H1 (cell line): Measurements from ENCODE around the gene LGI4. TPM values are rescaled to one million over a fixed set of nuclear protein-coding genes. Genes with fewer than 3 reads are reported as not detected.

Experiments
- CTCF ChIA-PET: fragments of 300-600 bp; sonication (Branson Sonifier 250); formaldehyde crosslinking; loops from one replicate; lab custom pipeline; 2021; ENCODE audit not compliant: partially characterized antibody; lab: Charles Lee
- POLR2A ChIA-PET: fragments of 300-600 bp; sonication (Branson Sonifier 250); formaldehyde crosslinking; loops from one replicate; lab custom pipeline; 2021; ENCODE audit warnings: inconsistent platforms; ENCODE audit not compliant: partially characterized antibody; lab: Charles Lee
- DNase-seq, 2 experiments: peaks; one replicate each; pipeline versions ENCODE4 v3.0.0 to v3.0.0-alpha.2; 2010 to 2022; ENCODE audit warnings: low spot score in 2 of 2, low read depth in 1 of 2, mixed read lengths in 1 of 2
- FAIRE-seq: peaks from 2 replicates; lab custom pipeline; 2011; peaks lifted over from hg19 to GRCh38; lab: Jason Lieb, UNC
- H2AFZ ChIP-seq: 2 replicates; pipeline ENCODE4 v1.8.1; 2012; ENCODE audit warnings: low read length, inconsistent platforms
- H2AK5ac ChIP-seq: 2 replicates; pipeline ENCODE4 v1.6.1; 2013; ENCODE audit warnings: low read depth, low read length
- H2BK120ac ChIP-seq: replicated peaks from 2 replicates; pipeline ENCODE3; 2013; ENCODE audit warnings: low read depth, low read length, inconsistent platforms
- H2BK12ac ChIP-seq: 2 replicates; pipeline ENCODE4 v1.6.1; 2013; ENCODE audit warnings: low read depth, low read length
- H2BK15ac ChIP-seq: 2 replicates; pipeline ENCODE4 v1.6.1; 2013; ENCODE audit warnings: low read length
- H2BK20ac ChIP-seq: 2 replicates; pipeline ENCODE4 v1.6.1; 2013; ENCODE audit warnings: low read length
- H2BK5ac ChIP-seq: 2 replicates; pipeline ENCODE4 v1.6.1; 2013; ENCODE audit warnings: low read depth, low read length
- H3K14ac ChIP-seq: 2 replicates; pipeline ENCODE4 v1.6.1; 2013; ENCODE audit warnings: inconsistent platforms; ENCODE audit not compliant: insufficient read length
- H3K18ac ChIP-seq: 2 replicates; pipeline ENCODE4 v1.6.1; 2013; ENCODE audit warnings: low read length; ENCODE audit errors: extremely low read depth
- H3K23ac ChIP-seq: 2 replicates; pipeline ENCODE4 v1.6.1; 2013; ENCODE audit warnings: inconsistent platforms; ENCODE audit not compliant: insufficient read length
- H3K23me2 ChIP-seq: 2 replicates; pipeline ENCODE4 v1.6.1; 2013; ENCODE audit warnings: low read depth, low read length
- H3K27ac ChIP-seq: 2 replicates; pipeline ENCODE4 v1.6.1; 2011; ENCODE audit warnings: low read depth, low read length, inconsistent platforms
- H3K27me3 ChIP-seq, 4 experiments: replicated peaks in 1 of 4; 1 replicate in 1 of 4; 2 replicates in 3 of 4; pipeline versions ENCODE4 v1.6.1 to v1.8.1; 2011 to 2013; ENCODE audit warnings: low read length in 3 of 4, mild to moderate bottlenecking in 3 of 4, inconsistent platforms in 2 of 4, mixed read lengths in 2 of 4, moderate library complexity in 1 of 4; ENCODE audit not compliant: control insufficient read depth in 3 of 4, insufficient read depth in 3 of 4; ENCODE audit errors: extremely low read depth in 1 of 4
- H3K36me3 ChIP-seq, 4 experiments: 2 replicates each; pipeline versions ENCODE4 v1.6.1 to v1.8.1; 2011 to 2013; ENCODE audit warnings: mild to moderate bottlenecking in 4 of 4, low read length in 3 of 4, moderate library complexity in 2 of 4, control low read depth in 1 of 4, inconsistent platforms in 1 of 4; ENCODE audit not compliant: insufficient read depth in 4 of 4, control insufficient read depth in 2 of 4
- H3K4ac ChIP-seq: replicated peaks from 2 replicates; pipeline ENCODE3; 2013; ENCODE audit warnings: low read length, low read depth, mixed read lengths, inconsistent platforms; ENCODE audit not compliant: insufficient read length
- H3K4me1 ChIP-seq, 4 experiments: replicated peaks in 1 of 4; 1 replicate in 1 of 4; 2 replicates in 3 of 4; pipeline versions ENCODE4 v1.6.1 to v1.8.1; 2011 to 2013; ENCODE audit warnings: low read length in 3 of 4, inconsistent platforms in 2 of 4, mixed read lengths in 1 of 4; ENCODE audit not compliant: insufficient read depth in 4 of 4, control insufficient read depth in 3 of 4
- H3K4me2 ChIP-seq, 2 experiments: 2 replicates each; pipeline versions ENCODE4 v1.6.1 to v1.8.1; 2011 to 2013; ENCODE audit warnings: low read depth in 2 of 2, low read length in 2 of 2, control low read depth in 1 of 2, inconsistent platforms in 1 of 2, mild to moderate bottlenecking in 1 of 2; ENCODE audit not compliant: insufficient read depth in 1 of 2
- H3K4me3 ChIP-seq, 4 experiments: fragments of 200-600, 300-600 bp in 1 of 4; sonication (generic), shearing (Covaris generic), sonication (Bioruptor Twin) in 1 of 4; 2 replicates each; pipeline versions ENCODE4 v1.5.1 to v1.8.1; 2011 to 2016; ENCODE audit warnings: low read length in 4 of 4, low read depth in 3 of 4, control low read depth in 2 of 4, inconsistent platforms in 2 of 4, mild to moderate bottlenecking in 2 of 4, mixed read lengths in 1 of 4, moderate library complexity in 1 of 4; ENCODE audit not compliant: insufficient read depth in 2 of 4; ENCODE audit errors: extremely low read depth in 1 of 4
- H3K56ac ChIP-seq: replicated peaks from 2 replicates; pipeline ENCODE3; 2013; ENCODE audit warnings: low read depth, mild to moderate bottlenecking, mixed read lengths, low read length, inconsistent platforms; ENCODE audit not compliant: insufficient read length
- H3K79me1 ChIP-seq: 2 replicates; pipeline ENCODE4 v1.6.1; 2013; ENCODE audit warnings: low read depth, low read length, control low read depth
- H3K79me2 ChIP-seq, 2 experiments: 2 replicates each; pipeline versions ENCODE4 v1.6.1 to v1.8.1; 2012 to 2013; ENCODE audit warnings: low read length in 2 of 2, mild to moderate bottlenecking in 2 of 2, inconsistent platforms in 1 of 2; ENCODE audit not compliant: insufficient read depth in 2 of 2, control insufficient read depth in 1 of 2
- H3K9ac ChIP-seq, 4 experiments: replicated peaks in 1 of 4; 1 replicate in 1 of 4; 2 replicates in 3 of 4; pipeline versions ENCODE4 v1.6.1 to v1.8.1; 2011 to 2013; ENCODE audit warnings: low read depth in 3 of 4, low read length in 3 of 4, control low read depth in 2 of 4, mild to moderate bottlenecking in 2 of 4, moderate library complexity in 2 of 4, inconsistent platforms in 1 of 4; ENCODE audit errors: extremely low read depth in 1 of 4
- H3K9me3 ChIP-seq, 2 experiments: 2 replicates each; pipeline versions ENCODE4 v1.6.1 to v1.8.1; 2012 to 2013; ENCODE audit warnings: mild to moderate bottlenecking in 2 of 2, moderate library complexity in 2 of 2, control low read depth in 1 of 2, inconsistent platforms in 1 of 2, low read depth in 1 of 2, low read length in 1 of 2, mixed read lengths in 1 of 2; ENCODE audit not compliant: insufficient read depth in 2 of 2
- H4K20me1 ChIP-seq, 2 experiments: replicated peaks in 1 of 2; 2 replicates each; pipeline versions ENCODE3 to v1.8.1; 2011 to 2013; ENCODE audit warnings: inconsistent platforms in 2 of 2, low read length in 2 of 2, mild to moderate bottlenecking in 1 of 2; ENCODE audit not compliant: insufficient read depth in 2 of 2, control insufficient read depth in 1 of 2
- H4K5ac ChIP-seq: 2 replicates; pipeline ENCODE4 v1.6.1; 2013; ENCODE audit warnings: low read length, low read depth, mixed read lengths, inconsistent platforms; ENCODE audit not compliant: insufficient read length
- H4K8ac ChIP-seq: 2 replicates; pipeline ENCODE4 v1.8.0; 2013; ENCODE audit warnings: mild to moderate bottlenecking, moderate library complexity, low read length, inconsistent platforms; ENCODE audit not compliant: insufficient read depth; ENCODE audit errors: extremely low read depth
- H4K91ac ChIP-seq: replicated peaks from 2 replicates; pipeline ENCODE3; 2013; ENCODE audit warnings: low read length, mixed read lengths, inconsistent platforms; ENCODE audit not compliant: insufficient read length
- BRCA1 ChIP-seq: IDR thresholded peaks from 2 replicates; pipeline ENCODE4 v1.6.1; 2012; ENCODE audit warnings: low read depth, low read length, improper control_type of control experiment
- CREB1 ChIP-seq: IDR thresholded peaks from 2 replicates; pipeline ENCODE4 v1.6.1; 2012; ENCODE audit warnings: inconsistent platforms
- EP300 ChIP-seq, 2 experiments: IDR thresholded peaks; 1 replicate in 1 of 2; 2 replicates in 1 of 2; pipeline ENCODE4 v1.6.1; 2011 to 2012; ENCODE audit warnings: low read depth in 2 of 2, low read length in 2 of 2, mild to moderate bottlenecking in 2 of 2, borderline replicate concordance in 1 of 2, inconsistent platforms in 1 of 2, moderate library complexity in 1 of 2
- KDM5A ChIP-seq: fragments of 200-600 bp; IDR thresholded peaks from 2 replicates; pipeline ENCODE4 v1.7.1; 2012; ENCODE audit warnings: mild to moderate bottlenecking, low read length, inconsistent platforms, mixed read lengths
- MAFK ChIP-seq: IDR thresholded peaks from 2 replicates; pipeline ENCODE4 v1.6.1; 2012; ENCODE audit warnings: low read depth, mild to moderate bottlenecking, improper control_type of control experiment, low read length
- RBBP5 ChIP-seq: IDR thresholded peaks from 2 replicates; pipeline ENCODE4 v1.7.1; 2012; ENCODE audit warnings: low read depth, mild to moderate bottlenecking, inconsistent platforms, low read length, moderate library complexity, borderline replicate concordance
- SP1 ChIP-seq: IDR thresholded peaks from 2 replicates; pipeline ENCODE4 v1.6.1; 2011; ENCODE audit warnings: low read depth, low read length
- SP4 ChIP-seq: IDR thresholded peaks from 2 replicates; pipeline ENCODE4 v1.6.1; 2012; ENCODE audit warnings: low read length, inconsistent platforms
- TBP ChIP-seq: IDR thresholded peaks from 2 replicates; pipeline ENCODE4 v1.6.1; 2011; ENCODE audit warnings: low read depth, low read length, improper control_type of control experiment
- TEAD4 ChIP-seq: IDR thresholded peaks from 2 replicates; pipeline ENCODE4 v1.6.1; 2012; ENCODE audit warnings: low read depth, low read length, inconsistent platforms, mixed read lengths
- WGBS, 2 experiments: shearing (Covaris generic) in 1 of 2; methylation state at CpG; one replicate each; pipeline versions ENCODE4 v1.1.6 to v1.1.7; 2013 to 2015; ENCODE audit warnings: low lambda C conversion rate in 2 of 2, mixed read lengths in 2 of 2, inconsistent platforms in 1 of 2, low coverage in 1 of 2, missing lambda C conversion rate in 1 of 2; ENCODE audit not compliant: insufficient replicate concordance in 2 of 2, insufficient coverage in 1 of 2, insufficient read length in 1 of 2; ENCODE audit errors: extremely low coverage in 1 of 2, missing lambda C conversion rate in 1 of 2; 5-methylcytosine and 5-hydroxymethylcytosine counted together
- polyA plus RNA-seq, 7 experiments: library from polyadenylated mRNA; depleted of rRNA in 3 of 7; stranded (reverse) in 5 of 7; unstranded in 2 of 7; fragments of >200 nt in 5 of 7; fragments of 200-250 nt in 2 of 7; gene quantifications; 1 replicate in 5 of 7; 2 replicates in 1 of 7; 4 replicates in 1 of 7; pipeline versions ENCODE4 v1.2.1 to v1.2.3, GENCODE V29; 2011 to 2013; ENCODE audit warnings: missing spikeins in 2 of 7, mixed read lengths in 2 of 7
- total RNA-seq: library from RNA; stranded (reverse); fragmentation: NEBNext Ultra II Directional; extraction: Animal tissue kit (Norgen Biotek cat#: 25700); gene quantifications from 2 replicates; pipeline ENCODE4 v1.2.1, GENCODE V29; 2021

The LGI4 gene
- total and polyA plus RNA-seq, 2 of the 8 experiments (the other 6 are each of a cell fraction or from before 2014, with no cell fraction given) = 2.0 to 8.2 TPM

- Histone ChIP-seq H4K20me1 (no peaks in the 10 kb centered on the region), H3K27me3 (no peaks in the 10 kb centered on the region; a peak in 1 of 7 replicates), H4K8ac (no peak overlapping the region; the same call in 1 of the 2 replicates), H3K18ac (no peak overlapping the region; the same call in 1 of the 2 replicates), H3K27ac (no peak overlapping the region; the same call in 1 of the 2 replicates), H3K4me2 (no peak overlapping the region), H2BK20ac (0 out of 2 replicates have a peak overlapping the region, but pooled peaks have one; percentile 9), H2BK15ac (peak overlapping the region; percentile 19; the same call in 1 of the 2 replicates), H3K79me1 (no peaks in the 10 kb centered on the region), H3K56ac (no peak overlapping the region), H4K5ac (no peak overlapping the region), H3K14ac (no peak overlapping the region), H3K23me2 (no peaks in the 10 kb centered on the region), H2AK5ac (peak overlapping the region; percentile 70; the same call in 1 of the 2 replicates), H3K23ac (no peak overlapping the region), H3K79me2 (no peaks in the 10 kb centered on the region), H2AFZ (no peak overlapping the region), H3K4me3 (no peak overlapping the region), H2BK120ac (no peak overlapping the region), H3K9me3 (no peaks in the 10 kb centered on the region), H2BK5ac (no peak overlapping the region), H3K36me3 (no peaks in the 10 kb centered on the region), H3K4me1 (peaks cover 2 to 9% (median 6%) of the 10 kb centered on the region in 4 experiments; a peak in 5 of 7 replicates), H2BK12ac (peak overlapping the region; percentile 7; the same call in 1 of the 2 replicates), H3K9ac (no peak overlapping the region), H3K4ac (no peak overlapping the region), H4K91ac (no peak overlapping the region)
- DNase-seq = no peak
- WGBS, 2 experiments = 92% methylated on average over 17 of the region's 35 CpGs; no CpG with 5 or more reads in 1 of the 2 experiments
- CTCF ChIA-PET = interaction anchor here (1.6 to 3.1 kb wide), 4 partner anchors 11 to 16 kb away, joined by 6 to 22 read pairs (median 16); partner anchors contain the start of genes FXYD1, FXYD3 and LGI4
- TF ChIP-seq SP1 (no peak), TEAD4 (no peak), KDM5A (no peak), SP4 (no peak), BRCA1 (no peak), RBBP5 (no peak), CREB1 (no peak), TBP (no peak), EP300 (IDR thresholded peaks at IDR 0.05; ENCODE audit: borderline replicate concordance in 1 of 2, low read depth in 2 of 2, low read length in 2 of 2) (no peak), MAFK (no peak)
- no peak for FAIRE-seq
- POLR2A ChIA-PET = interaction anchor here (1.1 to 2.3 kb wide), 5 partner anchors 10 to 75 kb away, joined by 3 to 7 read pairs (median 4); partner anchors contain the start of genes FXYD3 and FXYD5
Observed at GRCh38 chr19:35125749-35126623, 8.9 kb downstream of the LGI4 start.
